NCI-H226 (cell line): ENCODE data around the gene DYNLT1.
"Not testable (repeated sequence)": the region's sequence is repeated elsewhere in the genome, so short reads cannot be mapped to it uniquely, and the experiment has no call there.

Experiments used
- DNase-seq: peaks from one replicate; pipeline ENCODE4 v3.0.0-alpha.2; 2015

DYNLT1 gene

GRCh38 chr6:158621694-158622544, 22.6 kb downstream of the DYNLT1 start:
- no peak for DNase-seq

- DNase-seq = no peak
Observed at GRCh38 chr6:158620963-158621693, 23.4 kb downstream of the DYNLT1 start.

GRCh38 chr6:158619922-158620801, 24.4 kb downstream of the DYNLT1 start:
- no peak for DNase-seq

GRCh38 chr6:158618289-158618688, 26.3 kb downstream of the DYNLT1 start:
- not testable (repeated sequence) for DNase-seq

GRCh38 chr6:158614606-158615005, 29.9 kb downstream of the DYNLT1 start:
- not testable (repeated sequence) for DNase-seq

- DNase-seq = peak; percentile 77
Observed at GRCh38 chr6:158611541-158612370, 32.8 kb downstream of the DYNLT1 start.

GRCh38 chr6:158611039-158611438, 33.5 kb downstream of the DYNLT1 start:
- DNase-seq = no peak

- no peak for DNase-seq
Observed at GRCh38 chr6:158610319-158610968, 34.1 kb downstream of the DYNLT1 start.

GRCh38 chr6:158609455-158610155, 34.9 kb downstream of the DYNLT1 start:
- DNase-seq = no peak

GRCh38 chr6:158608221-158608620, 36.3 kb downstream of the DYNLT1 start:
- no peak for DNase-seq

- no peak for DNase-seq
Observed at GRCh38 chr6:158607411-158608170, 37.0 kb downstream of the DYNLT1 start.

- DNase-seq = no peak
Observed at GRCh38 chr6:158606935-158607334, 37.6 kb downstream of the DYNLT1 start.

- not testable (repeated sequence) for DNase-seq
Observed at GRCh38 chr6:158606011-158606410, 38.5 kb downstream of the DYNLT1 start.

GRCh38 chr6:158605266-158605878, 39.2 kb downstream of the DYNLT1 start:
- peak; percentile 29 for DNase-seq

GRCh38 chr6:158604048-158604406, 40.5 kb downstream of the DYNLT1 start:
- DNase-seq = no peak

GRCh38 chr6:158603261-158604047, 41.1 kb downstream of the DYNLT1 start:
- no peak for DNase-seq

GRCh38 chr6:158599635-158600034, 44.9 kb downstream of the DYNLT1 start:
- DNase-seq = no peak

- DNase-seq = no peak
Observed at GRCh38 chr6:158597565-158597964, 47.0 kb downstream of the DYNLT1 start.

GRCh38 chr6:158596861-158597260, 47.7 kb downstream of the DYNLT1 start:
- DNase-seq = no peak
